NCI-H2081 (cell line): ENCODE data around the gene SLC39A3.
A peak's percentile ranks its signal among the peaks of the same experiment; 100 is the strongest.

Experiments
- DNase-seq, 2 experiments: peaks; one replicate each; lab custom pipeline; 2025; lab: John Stamatoyannopoulos, UW

The SLC39A3 gene

GRCh38 chr19:2739602-2740313, at the start of gene SLC39A3:
TSS of gene SLC39A3 (minus strand) at chr19:2740017. CDS start at chr19:2737257, 2,760 bp downstream.
- DNase-seq: peak; percentile 93 to 98

GRCh38 chr19:2788237-2788636, 48.4 kb upstream of the SLC39A3 start:
- DNase-seq: no peak

- no peak for DNase-seq
Observed at GRCh38 chr19:2787115-2787514, 47.3 kb upstream of the SLC39A3 start.

- DNase-seq: peak; percentile 98 to 99
Observed at GRCh38 chr19:2785244-2785997, 45.6 kb upstream of the SLC39A3 start, which contains the start of gene THOP1. TSS of gene THOP1 (plus strand) at chr19:2785503. CDS start at chr19:2785663, 160 bp downstream.

- no peak for DNase-seq
Observed at GRCh38 chr19:2783781-2784145, 43.9 kb upstream of the SLC39A3 start.

GRCh38 chr19:2782936-2783780, 43.3 kb upstream of the SLC39A3 start, which contains the start of gene SGTA:
TSS of gene SGTA (minus strand) at chr19:2783273. CDS start at chr19:2769068, 14,205 bp downstream.
- peak; percentile 96 to 99 for DNase-seq

GRCh38 chr19:2782329-2782935, 42.6 kb upstream of the SLC39A3 start:
- DNase-seq: peak in 1 of 2 experiments; percentile 28

GRCh38 chr19:2780284-2780683, 40.5 kb upstream of the SLC39A3 start:
- no peak for DNase-seq

- no peak for DNase-seq
Observed at GRCh38 chr19:2779121-2779740, 39.4 kb upstream of the SLC39A3 start.

GRCh38 chr19:2777952-2778683, 38.3 kb upstream of the SLC39A3 start:
- DNase-seq: no peak

- DNase-seq: no peak
Observed at GRCh38 chr19:2775556-2776430, 36.0 kb upstream of the SLC39A3 start.

GRCh38 chr19:2774953-2775555, 35.2 kb upstream of the SLC39A3 start:
- no peak for DNase-seq

GRCh38 chr19:2774083-2774679, 34.4 kb upstream of the SLC39A3 start:
- DNase-seq: no peak

GRCh38 chr19:2771786-2772674, 32.2 kb upstream of the SLC39A3 start:
- DNase-seq: no peak

GRCh38 chr19:2770055-2771013, 30.5 kb upstream of the SLC39A3 start:
- no peak for DNase-seq

- no peak for DNase-seq
Observed at GRCh38 chr19:2769218-2769617, 29.4 kb upstream of the SLC39A3 start.
